Spleen (tissue), 7 donors: ENCODE measurements around the gene LTBP1.

ENCODE experiments used
- POLR2A ChIP-seq, 3 donors: fragments of 450-650 bp; IDR thresholded peaks; one replicate each; pipeline ENCODE4 v1.5.1; 2017; ENCODE audit warnings: antibody characterized with exemption in 3 of 3, mild to moderate bottlenecking in 1 of 3
- POLR2AphosphoS5 ChIP-seq, 3 donors: sonication (generic); formaldehyde crosslinking; IDR thresholded peaks; one replicate each; pipeline ENCODE4 v1.5.1; 2017; ENCODE audit warnings: antibody characterized with exemption in 3 of 3
- TF ChIP-seq, protein P1 (sequence below), 11 experiments: fragments of 200-600 bp in 7 of 11; fragments of 450-650 bp in 4 of 11; sonication (generic) in 4 of 11; IDR thresholded peaks in 8 of 11; conservative IDR thresholded peaks in 3 of 11; 1 replicate in 7 of 11; 2 replicates in 4 of 11; pipeline versions ENCODE4 v1.4.0 to v1.8.0; 2016 to 2021; ENCODE audit warnings: antibody characterized with exemption in 11 of 11, inconsistent platforms in 4 of 11, mild to moderate bottlenecking in 1 of 11
- donor health status: DM: no; HTN: no; CAD: no; lungs with moderate emphysema.
- donor health status: DM: no; HTN: no; CAD: no.
- donor health status: DM: no; HTN: no; CAD: no.

DNA sequence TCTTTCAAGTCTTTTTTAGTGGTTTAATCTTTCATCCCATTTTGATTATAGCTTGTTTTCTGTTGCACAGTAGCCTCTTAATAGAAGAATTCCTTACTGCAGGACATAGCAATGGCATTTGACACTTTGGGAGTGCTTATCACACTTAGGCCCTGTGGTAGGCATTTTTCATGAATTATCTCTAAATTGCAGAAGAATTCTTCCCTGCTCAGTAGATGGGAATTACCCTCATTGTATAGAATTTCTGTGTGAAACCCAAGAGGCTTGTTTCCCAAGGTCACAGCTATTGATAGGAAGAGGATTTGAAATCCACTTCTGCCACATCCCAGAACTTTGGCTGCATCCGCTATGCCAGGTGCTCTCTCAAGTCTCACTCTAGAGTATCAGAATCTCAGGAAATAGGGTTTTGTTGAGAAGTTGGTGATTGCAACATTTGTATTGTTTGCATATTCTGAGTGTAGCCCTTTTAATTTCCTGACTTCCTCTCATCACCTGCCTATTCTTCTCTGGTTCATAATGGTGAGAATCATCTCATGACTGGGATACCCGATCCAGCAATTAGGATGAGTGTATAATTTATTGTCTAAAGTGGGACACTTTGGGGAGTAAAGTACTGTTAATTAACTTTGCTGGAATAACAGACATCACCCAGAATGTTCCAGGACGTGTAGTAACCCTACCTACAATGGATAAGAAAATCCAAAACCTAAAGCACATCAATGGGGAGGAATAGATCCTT, 274.5 kb downstream of the LTBP1 start:
- TF ChIP-seq, protein P1, sequence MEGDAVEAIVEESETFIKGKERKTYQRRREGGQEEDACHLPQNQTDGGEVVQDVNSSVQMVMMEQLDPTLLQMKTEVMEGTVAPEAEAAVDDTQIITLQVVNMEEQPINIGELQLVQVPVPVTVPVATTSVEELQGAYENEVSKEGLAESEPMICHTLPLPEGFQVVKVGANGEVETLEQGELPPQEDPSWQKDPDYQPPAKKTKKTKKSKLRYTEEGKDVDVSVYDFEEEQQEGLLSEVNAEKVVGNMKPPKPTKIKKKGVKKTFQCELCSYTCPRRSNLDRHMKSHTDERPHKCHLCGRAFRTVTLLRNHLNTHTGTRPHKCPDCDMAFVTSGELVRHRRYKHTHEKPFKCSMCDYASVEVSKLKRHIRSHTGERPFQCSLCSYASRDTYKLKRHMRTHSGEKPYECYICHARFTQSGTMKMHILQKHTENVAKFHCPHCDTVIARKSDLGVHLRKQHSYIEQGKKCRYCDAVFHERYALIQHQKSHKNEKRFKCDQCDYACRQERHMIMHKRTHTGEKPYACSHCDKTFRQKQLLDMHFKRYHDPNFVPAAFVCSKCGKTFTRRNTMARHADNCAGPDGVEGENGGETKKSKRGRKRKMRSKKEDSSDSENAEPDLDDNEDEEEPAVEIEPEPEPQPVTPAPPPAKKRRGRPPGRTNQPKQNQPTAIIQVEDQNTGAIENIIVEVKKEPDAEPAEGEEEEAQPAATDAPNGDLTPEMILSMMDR (IDR thresholded peaks at IDR 0.05 in 8 of 11, conservative IDR thresholded peaks at IDR 0.05 in 3 of 11) = no peak
- TF ChIP-seq POLR2A (IDR thresholded peaks at IDR 0.05) = no peak
- no peak for TF ChIP-seq POLR2AphosphoS5 (IDR thresholded peaks at IDR 0.05)
